ENCODE measurements around the gene CENATAC.
"Not testable (repeated sequence)": the region's sequence is repeated elsewhere in the genome, so short reads cannot be mapped to it uniquely, and the experiment has no call there.

The CENATAC gene

DNA sequence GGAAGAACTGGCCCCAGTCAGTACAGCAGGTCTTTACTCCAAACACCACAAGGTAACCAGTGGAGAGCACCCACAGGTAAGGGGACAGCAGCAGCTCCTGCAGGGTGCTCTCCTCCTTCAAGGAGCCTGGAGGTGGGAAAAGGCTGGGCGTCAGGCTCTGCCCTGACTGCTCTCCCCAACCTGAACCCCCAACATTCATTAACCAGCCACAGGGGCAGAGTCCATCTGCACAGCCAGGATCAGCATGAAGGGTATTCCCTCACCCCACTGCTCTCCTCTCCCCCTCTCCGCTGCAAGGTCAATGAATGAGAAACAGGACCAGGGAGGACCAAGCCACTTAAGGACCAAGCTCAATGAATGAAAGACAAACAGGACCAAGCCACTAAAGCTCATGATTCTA is 29.0 kb downstream of the CENATAC start:
- DNase-seq (ENCODE audit: low spot score) = no peak

DNA sequence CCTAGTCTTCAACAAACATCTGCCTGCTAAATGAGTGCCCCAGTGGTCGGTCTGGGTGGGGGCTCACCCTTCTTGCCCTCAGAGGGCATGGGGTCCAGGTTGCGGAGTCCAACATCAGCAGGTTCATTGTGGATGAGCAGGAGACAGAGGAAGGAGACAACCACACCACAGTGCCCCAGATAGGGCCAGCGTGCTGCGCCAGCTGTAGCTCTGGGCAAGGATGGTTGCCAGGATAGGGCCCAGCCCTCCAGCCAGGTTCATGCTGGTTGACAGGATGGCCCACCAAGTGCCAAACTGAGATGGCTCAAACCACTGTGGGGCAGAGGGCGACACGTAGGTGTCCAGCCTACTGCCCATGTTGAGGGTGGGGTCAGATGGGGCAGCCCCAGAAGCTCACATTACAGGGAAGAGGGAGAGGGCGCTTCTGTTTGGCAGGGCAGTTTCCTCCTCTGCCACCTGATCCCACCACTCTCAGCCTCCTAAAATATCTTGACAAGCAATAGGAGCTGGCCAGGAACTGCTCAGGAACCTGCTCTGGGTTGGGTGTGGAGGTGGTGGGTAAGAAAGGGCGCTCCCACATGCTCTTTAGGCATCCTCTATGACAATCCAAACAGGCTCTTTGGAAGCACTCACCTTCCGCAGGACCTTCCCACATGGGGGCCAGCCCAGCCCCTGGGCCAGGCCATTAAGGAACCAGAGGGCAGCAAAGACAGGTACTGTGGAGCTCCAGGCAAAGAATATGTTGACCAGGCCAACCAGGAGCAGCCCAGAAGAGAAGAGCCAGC is 29.8 kb downstream of the CENATAC start:
- no peak for DNase-seq (ENCODE audit: low spot score)

GRCh38 chr11:119028346-119029068 is 30.6 kb downstream of the CENATAC start:
- DNase-seq (ENCODE audit: low spot score) = no peak

- no peak for DNase-seq (ENCODE audit: low spot score)
Measured at GRCh38 chr11:119029069-119029339, 31.1 kb downstream of the CENATAC start.

GRCh38 chr11:119029340-119030028 is 31.5 kb downstream of the CENATAC start:
- DNase-seq (ENCODE audit: low spot score) = no peak

- DNase-seq (ENCODE audit: low spot score) = no peak
Measured at GRCh38 chr11:119030029-119030328, 32.0 kb downstream of the CENATAC start.

DNA sequence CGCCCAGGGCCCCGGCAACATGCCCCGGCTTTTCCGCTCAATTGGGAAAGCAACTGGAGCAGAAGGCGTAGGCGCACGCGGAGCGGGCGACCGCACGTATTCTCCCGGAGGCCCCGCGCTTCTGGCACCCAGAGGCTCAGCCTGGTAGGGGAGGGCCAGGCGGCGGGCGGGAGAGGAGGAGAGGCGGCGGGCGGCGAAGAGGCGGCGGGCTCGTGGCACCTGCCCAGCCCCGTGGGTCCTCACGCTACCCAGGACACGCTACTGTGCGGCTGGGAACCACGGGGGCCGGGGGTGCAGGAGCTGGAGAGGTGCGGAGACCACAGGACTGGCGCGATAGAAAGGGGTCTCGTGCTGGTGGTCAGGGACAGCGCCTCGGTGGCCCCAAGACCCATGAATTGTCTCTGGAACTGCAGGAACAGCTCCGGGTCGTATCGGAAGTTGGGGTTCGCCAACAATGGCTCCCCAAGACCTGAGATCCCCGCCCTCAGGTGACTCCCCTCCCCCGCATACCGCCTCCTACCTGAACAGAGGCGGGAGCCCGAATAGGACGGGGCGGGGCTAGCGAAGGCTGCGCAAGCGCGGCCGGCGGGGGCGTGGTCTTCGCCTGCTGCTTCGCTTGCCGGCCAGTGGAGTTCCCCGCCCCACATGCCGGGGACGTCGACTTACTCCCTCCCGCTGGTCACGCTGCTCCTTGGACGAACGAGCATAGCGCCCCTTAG is 32.5 kb downstream of the CENATAC start, which contains the start of gene SLC37A4:
Gene SLC37A4 (minus strand): TSS at position 549 of the 719 bp plus-strand sequence.
- peak; percentile 99 for DNase-seq (ENCODE audit: low spot score)

DNA sequence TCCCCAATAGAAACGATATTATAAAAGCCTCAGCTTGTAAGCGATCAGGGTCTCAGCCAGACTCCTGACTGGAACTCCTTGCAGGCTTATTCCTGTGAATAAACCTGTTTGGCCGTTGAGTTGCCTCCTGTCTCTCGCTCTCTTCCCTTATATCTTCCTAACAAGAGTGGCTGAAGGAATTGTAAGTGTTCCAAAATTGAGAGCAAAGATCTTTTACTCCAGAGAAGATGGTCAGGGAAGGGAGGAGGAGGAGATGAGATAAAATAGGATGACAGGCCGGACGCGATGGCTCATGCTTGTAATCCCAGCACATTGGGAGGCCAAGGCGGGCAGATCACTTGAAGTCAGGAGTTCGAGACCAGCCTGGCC is 34.0 kb downstream of the CENATAC start:
- DNase-seq (ENCODE audit: low spot score) = no peak

GRCh38 chr11:119033421-119033820 is 35.5 kb downstream of the CENATAC start:
- DNase-seq (ENCODE audit: low spot score) = not testable (repeated sequence)

GRCh38 chr11:119034813-119035212 is 36.9 kb downstream of the CENATAC start:
- DNase-seq (ENCODE audit: low spot score) = no peak

DNA sequence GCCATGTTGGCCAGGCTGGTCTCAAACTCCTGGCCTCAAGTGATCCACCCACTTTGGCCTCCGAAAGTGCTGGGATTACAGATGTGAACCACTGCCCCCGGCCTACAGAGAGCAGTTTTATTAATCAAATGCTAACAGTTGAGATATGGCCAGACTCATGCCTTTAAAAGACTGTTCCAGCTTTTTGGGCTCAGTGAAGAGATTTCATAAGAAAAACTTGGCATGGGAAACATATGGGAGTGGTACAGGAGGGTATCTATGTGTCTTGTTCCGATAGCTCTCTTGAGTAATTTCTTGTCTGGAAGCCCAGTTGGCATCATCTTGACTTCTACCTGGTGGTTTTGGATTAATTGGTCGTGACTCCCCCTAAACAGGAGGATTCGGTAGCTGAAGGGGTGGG is 40.9 kb downstream of the CENATAC start:
- no peak for DNase-seq (ENCODE audit: low spot score)

DNA sequence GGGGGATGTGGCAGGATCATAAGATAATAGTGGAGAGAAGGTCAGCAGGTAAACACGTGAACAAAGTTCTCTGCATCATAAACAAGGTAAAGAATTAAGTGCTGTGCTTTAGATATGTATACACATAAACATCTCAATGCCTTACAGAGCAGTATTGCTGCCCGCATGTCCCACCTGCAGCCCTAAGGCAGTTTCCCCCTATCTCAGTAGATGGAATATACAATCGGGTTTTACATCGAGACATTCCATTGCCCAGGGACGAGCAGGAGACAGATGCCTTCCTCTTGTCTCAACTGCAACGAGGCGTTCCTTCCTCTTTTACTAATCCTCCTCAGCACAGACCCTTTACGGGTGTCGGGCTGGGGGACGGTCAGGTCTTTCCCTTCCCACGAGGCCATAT is 41.5 kb downstream of the CENATAC start:
- DNase-seq (ENCODE audit: low spot score) = not testable (repeated sequence)

- no peak for DNase-seq (ENCODE audit: low spot score)
Measured at GRCh38 chr11:119041821-119042514, 44.0 kb downstream of the CENATAC start.

GRCh38 chr11:119042927-119043326 is 45.0 kb downstream of the CENATAC start:
- no peak for DNase-seq (ENCODE audit: low spot score)

DNA sequence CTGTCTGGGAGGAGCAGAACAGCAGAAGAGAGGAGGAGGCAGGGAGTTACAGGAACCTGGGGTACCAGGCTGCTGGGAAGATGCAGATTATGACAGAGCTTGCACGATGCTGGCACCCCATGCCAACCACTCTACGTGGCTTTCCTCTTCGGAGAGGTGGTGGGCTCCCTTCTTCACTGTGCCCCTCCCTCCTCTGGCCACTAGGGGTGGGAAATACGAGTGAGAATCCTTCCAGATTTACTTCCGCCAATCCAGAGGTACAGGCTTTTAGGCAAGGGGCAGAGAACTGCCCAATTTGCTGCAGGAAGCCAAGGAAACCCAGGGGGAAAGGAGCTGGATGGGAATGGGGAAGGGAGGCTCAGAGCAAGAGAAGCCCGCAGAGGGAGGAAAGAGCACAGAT is 46.8 kb downstream of the CENATAC start:
- no peak for DNase-seq (ENCODE audit: low spot score)

GRCh38 chr11:119046489-119046888 is 48.6 kb downstream of the CENATAC start:
- no peak for DNase-seq (ENCODE audit: low spot score)

GRCh38 chr11:119047205-119047604 is 49.3 kb downstream of the CENATAC start:
- DNase-seq (ENCODE audit: low spot score) = no peak

DNA sequence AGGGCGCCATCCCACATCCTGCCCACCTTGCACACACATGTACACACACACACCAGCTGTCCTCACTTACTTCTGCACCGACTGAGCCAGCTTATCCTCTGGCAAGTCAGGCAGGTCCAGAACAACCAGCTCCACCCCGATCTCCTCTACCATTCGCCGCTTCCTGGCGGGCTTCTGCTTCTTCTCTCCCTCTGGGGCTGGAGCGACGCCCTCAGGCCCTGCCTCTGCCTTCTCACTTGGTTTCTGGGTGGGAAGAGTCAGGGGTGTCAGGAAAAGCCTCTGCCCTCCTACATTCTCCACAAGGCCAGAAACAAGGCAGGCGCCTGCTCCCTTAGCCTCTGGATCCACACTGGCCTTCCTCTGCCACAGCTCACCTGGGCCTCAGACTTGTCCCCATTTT is 50.7 kb downstream of the CENATAC start:
- DNase-seq (ENCODE audit: low spot score) = no peak

DNA sequence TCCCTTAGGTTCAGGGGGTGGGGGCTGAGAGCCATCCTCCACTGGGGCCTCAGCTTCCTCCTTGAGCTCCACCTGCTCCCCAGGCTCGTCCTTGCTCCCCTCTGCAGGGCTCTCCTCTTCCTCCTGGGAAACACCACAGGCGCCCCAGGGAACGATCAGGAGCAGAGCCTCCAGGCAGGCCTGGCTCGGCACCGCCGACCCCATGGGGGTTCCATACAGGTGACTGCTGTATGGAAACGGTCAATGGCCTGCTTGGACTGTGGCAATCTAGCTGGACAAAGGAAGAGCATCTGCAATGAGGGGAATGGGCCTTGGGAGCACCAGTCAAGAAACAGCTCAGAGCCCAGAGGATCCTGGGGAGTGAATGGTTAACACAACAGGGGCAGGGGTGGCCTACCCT is 51.1 kb downstream of the CENATAC start:
- DNase-seq (ENCODE audit: low spot score) = no peak

- DNase-seq (ENCODE audit: low spot score) = no peak
Measured at GRCh38 chr11:119051440-119052162, 53.7 kb downstream of the CENATAC start.

DNA sequence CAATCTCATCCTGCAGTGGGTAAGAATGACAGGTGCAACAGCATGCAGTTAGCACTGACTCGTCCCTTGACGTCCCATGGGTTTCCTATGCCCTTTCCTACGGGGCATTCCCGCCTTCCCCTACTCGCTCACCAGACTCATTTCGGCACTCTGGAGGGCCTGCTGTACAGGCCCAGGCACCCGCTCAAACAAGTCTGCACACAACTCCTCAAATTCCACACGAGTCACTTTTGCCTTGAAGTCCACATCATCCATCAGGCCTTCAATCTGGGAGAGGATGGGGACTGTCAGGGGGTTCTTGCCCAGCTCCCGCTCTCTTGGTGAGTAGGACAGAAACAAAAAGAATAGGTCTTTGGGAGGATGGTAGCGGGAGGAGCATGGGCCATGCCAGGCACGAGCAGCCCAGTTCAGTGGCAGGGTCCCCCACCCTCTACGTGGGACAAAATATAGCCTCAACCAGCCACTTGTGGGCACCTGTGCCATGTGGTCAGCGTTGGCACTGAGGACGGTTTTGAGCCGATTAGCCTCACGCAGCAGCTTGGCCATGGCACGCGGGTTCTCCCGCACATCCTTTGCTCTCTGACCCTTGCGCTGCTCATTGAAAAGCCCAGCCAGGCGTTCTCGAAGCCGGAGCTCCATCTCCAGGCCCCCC is 54.4 kb downstream of the CENATAC start:
- no peak for DNase-seq (ENCODE audit: low spot score)

Data from AG20443 (cell line).